K562 (cell line): ENCODE results near the gene PRRG1.

Source experiments
- BACH1 ChIP-seq: fragments of 200-800 bp; sonication (Bioruptor generic); IDR thresholded peaks from 2 replicates; pipeline ENCODE4 v1.6.1; 2016; ENCODE audit warnings: missing genetic modification characterization, missing compliant biosample characterization
- EP300 ChIP-seq: IDR thresholded peaks from 2 replicates; pipeline ENCODE4 v1.6.1; 2012; ENCODE audit warnings: low read length, improper control_type of control experiment
- FOXA1 ChIP-seq: fragments of 450-650 bp; IDR thresholded peaks from 2 replicates; pipeline ENCODE4 v1.6.1; 2016; ENCODE audit warnings: mild to moderate bottlenecking, borderline replicate concordance
- JUND ChIP-seq, 2 experiments: IDR thresholded peaks; 2 replicates in 1 of 2; 3 replicates in 1 of 2; pipeline ENCODE4 v1.6.1; 2011; ENCODE audit warnings: borderline replicate concordance in 2 of 2, low read depth in 2 of 2, low read length in 2 of 2, improper control_type of control experiment in 1 of 2, missing biosample characterization in 1 of 2, missing genetic modification characterization in 1 of 2, missing genetic modification reagents in 1 of 2
- MYNN ChIP-seq, 2 experiments: sonication (generic); formaldehyde crosslinking in 1 of 2; IDR thresholded peaks; 2 replicates each; pipeline versions ENCODE4 v1.5.0 to v1.6.1; 2016 to 2020; ENCODE audit warnings: antibody characterized with exemption in 1 of 2, missing genetic modification reagents in 1 of 2
- NR3C1 ChIP-seq: sonication (generic); formaldehyde crosslinking; IDR thresholded peaks from 2 replicates; pipeline ENCODE4 v1.8.1; 2022; ENCODE audit warnings: missing genetic modification reagents
- POLR2AphosphoS5 ChIP-seq: IDR thresholded peaks from 2 replicates; pipeline ENCODE4 v1.6.1; 2011; ENCODE audit warnings: mild to moderate bottlenecking, low read depth, low read length, moderate library complexity; ENCODE audit not compliant: control insufficient read depth, insufficient read depth
- RFX5 ChIP-seq: IDR thresholded peaks from 2 replicates; pipeline ENCODE4 v1.6.1; 2011; ENCODE audit warnings: low read depth, mild to moderate bottlenecking, improper control_type of control experiment, low read length
- SETDB1 ChIP-seq: IDR thresholded peaks from one replicate; pipeline ENCODE4 v1.6.1; 2012; ENCODE audit warnings: low read length, control low read depth, inconsistent platforms
- ZNF3 ChIP-seq: fragments of 250-450 bp; sonication (Bioruptor Pico); IDR thresholded peaks from 2 replicates; pipeline ENCODE4 v1.5.0; 2021; ENCODE audit warnings: mild to moderate bottlenecking, moderate library complexity
- ZNF740 ChIP-seq, 3 experiments: fragments of 200-800 bp in 1 of 3; sonication (Bioruptor generic) in 1 of 3; sonication (generic) in 1 of 3; formaldehyde crosslinking in 1 of 3; IDR thresholded peaks; 2 replicates each; pipeline versions ENCODE4 v1.6.1 to v1.8.0; 2016 to 2022; ENCODE audit warnings: mild to moderate bottlenecking in 2 of 3, missing compliant biosample characterization in 2 of 3, missing genetic modification characterization in 2 of 3, missing genetic modification reagents in 1 of 3
- TF ChIP-seq, protein P1 (sequence below): sonication (generic); formaldehyde crosslinking; IDR thresholded peaks from 2 replicates; pipeline ENCODE4 v1.8.1; 2023; ENCODE audit warnings: mild to moderate bottlenecking, missing genetic modification reagents, moderate library complexity
- TF ChIP-seq, protein P2 (sequence below): sonication (generic); formaldehyde crosslinking; IDR thresholded peaks from 2 replicates; pipeline ENCODE4 v1.8.0; 2022; ENCODE audit warnings: missing genetic modification reagents, mild to moderate bottlenecking, moderate library complexity, borderline replicate concordance

DNA sequence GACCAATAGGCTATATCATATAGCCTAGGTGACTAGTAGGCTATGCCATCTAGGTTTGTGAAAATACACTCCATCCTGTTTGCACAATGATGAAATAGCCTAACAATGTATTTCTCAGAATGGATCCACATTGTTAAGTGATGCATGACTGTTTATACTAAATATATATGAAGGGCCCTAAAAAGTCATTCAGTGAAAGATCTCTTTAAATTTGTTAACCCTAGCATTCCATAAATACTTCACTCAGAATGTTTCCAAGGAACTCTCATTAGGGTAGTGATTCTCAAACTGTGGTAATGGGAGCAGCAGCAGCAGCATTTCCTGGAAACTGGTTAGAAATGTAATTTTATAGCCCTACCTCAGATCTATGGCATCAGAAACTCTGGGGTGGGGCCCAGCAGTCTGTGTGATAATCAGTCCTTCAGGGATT, 74.9 kb downstream of the PRRG1 start:
- TF ChIP-seq, protein P1, sequence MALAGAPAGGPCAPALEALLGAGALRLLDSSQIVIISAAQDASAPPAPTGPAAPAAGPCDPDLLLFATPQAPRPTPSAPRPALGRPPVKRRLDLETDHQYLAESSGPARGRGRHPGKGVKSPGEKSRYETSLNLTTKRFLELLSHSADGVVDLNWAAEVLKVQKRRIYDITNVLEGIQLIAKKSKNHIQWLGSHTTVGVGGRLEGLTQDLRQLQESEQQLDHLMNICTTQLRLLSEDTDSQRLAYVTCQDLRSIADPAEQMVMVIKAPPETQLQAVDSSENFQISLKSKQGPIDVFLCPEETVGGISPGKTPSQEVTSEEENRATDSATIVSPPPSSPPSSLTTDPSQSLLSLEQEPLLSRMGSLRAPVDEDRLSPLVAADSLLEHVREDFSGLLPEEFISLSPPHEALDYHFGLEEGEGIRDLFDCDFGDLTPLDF, result no peak
- TF ChIP-seq ZNF3 (CRISPR knock-in tag) (no peak), ZNF740 (CRISPR knock-in tag; IDR thresholded peaks at IDR 0.05) (no peak), ZNF740 (tag; IDR thresholded peaks at IDR 0.05) (no peak), NR3C1 (no peak), POLR2AphosphoS5 (no peak), RFX5 (no peak), MYNN (IDR thresholded peaks at IDR 0.05) (no peak), MYNN (CRISPR knock-in tag; IDR thresholded peaks at IDR 0.05) (no peak), JUND (IDR thresholded peaks at IDR 0.05; ENCODE audit: borderline replicate concordance, low read depth, low read length) (no peak), JUND (tag; IDR thresholded peaks at IDR 0.05; ENCODE audit: borderline replicate concordance, low read depth, low read length) (no peak), SETDB1 (no peak), EP300 (no peak), BACH1 (no peak), FOXA1 (no peak)
- TF ChIP-seq, protein P2, sequence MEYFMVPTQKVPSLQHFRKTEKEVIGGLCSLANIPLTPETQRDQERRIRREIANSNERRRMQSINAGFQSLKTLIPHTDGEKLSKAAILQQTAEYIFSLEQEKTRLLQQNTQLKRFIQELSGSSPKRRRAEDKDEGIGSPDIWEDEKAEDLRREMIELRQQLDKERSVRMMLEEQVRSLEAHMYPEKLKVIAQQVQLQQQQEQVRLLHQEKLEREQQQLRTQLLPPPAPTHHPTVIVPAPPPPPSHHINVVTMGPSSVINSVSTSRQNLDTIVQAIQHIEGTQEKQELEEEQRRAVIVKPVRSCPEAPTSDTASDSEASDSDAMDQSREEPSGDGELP (CRISPR knock-in tag), result no peak
